Measurements from ENCODE around the gene CPN2.

DNA sequence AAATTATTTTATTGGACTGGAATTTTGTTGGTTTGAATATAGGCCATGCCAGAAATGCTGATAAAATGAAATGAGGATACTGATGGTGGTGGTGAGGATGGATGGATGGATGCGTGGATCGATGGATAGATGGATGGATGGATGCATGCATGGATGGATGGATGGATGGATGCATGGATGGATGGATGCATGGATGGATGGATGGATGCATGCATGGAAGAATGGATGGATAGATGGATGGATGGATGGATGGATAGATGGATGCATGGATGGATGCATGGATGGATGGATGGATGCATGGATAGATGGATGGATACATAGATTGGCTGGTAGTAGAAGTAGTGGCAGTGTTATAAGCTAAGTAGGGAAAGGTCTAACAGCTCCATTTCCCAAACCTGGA lies 40.1 kb downstream of the CPN2 start:
- TF ChIP-seq FOXM1 (IDR thresholded peaks at IDR 0.05; ENCODE audit: borderline replicate concordance), result no peak
- TF ChIP-seq SP1 (IDR thresholded peaks at IDR 0.05), result no peak
- no peak for TF ChIP-seq TARDBP (IDR thresholded peaks at IDR 0.05)

Data from HEK293T (cell line).